Astrocyte of the cerebellum (primary cell): Measurements from ENCODE around the gene PRKD2.
A peak's percentile ranks its signal among the peaks of the same experiment; 100 is the strongest.

ENCODE experiments used
- DNase-seq: peaks from one replicate; pipeline ENCODE4 v3.0.0-alpha.2; 2011; ENCODE audit warnings: low read depth
- H3K4me3 ChIP-seq: 2 replicates; pipeline ENCODE4 v1.5.1; 2011; ENCODE audit warnings: mild to moderate bottlenecking, low read depth, low read length, moderate library complexity
- in situ Hi-C: cut with HindIII; loops from 2 replicates; pipeline ENCODE4 v1.10.0; 2017; ENCODE audit warnings: low sequenced_read_pairs
- TF ChIP-seq, protein P1 (sequence below): IDR thresholded peaks from 2 replicates; pipeline ENCODE4 v1.5.1; 2012; ENCODE audit warnings: low read length, low read depth, moderate library complexity, mild to moderate bottlenecking; ENCODE audit errors: missing control alignments

The PRKD2 gene

DNA sequence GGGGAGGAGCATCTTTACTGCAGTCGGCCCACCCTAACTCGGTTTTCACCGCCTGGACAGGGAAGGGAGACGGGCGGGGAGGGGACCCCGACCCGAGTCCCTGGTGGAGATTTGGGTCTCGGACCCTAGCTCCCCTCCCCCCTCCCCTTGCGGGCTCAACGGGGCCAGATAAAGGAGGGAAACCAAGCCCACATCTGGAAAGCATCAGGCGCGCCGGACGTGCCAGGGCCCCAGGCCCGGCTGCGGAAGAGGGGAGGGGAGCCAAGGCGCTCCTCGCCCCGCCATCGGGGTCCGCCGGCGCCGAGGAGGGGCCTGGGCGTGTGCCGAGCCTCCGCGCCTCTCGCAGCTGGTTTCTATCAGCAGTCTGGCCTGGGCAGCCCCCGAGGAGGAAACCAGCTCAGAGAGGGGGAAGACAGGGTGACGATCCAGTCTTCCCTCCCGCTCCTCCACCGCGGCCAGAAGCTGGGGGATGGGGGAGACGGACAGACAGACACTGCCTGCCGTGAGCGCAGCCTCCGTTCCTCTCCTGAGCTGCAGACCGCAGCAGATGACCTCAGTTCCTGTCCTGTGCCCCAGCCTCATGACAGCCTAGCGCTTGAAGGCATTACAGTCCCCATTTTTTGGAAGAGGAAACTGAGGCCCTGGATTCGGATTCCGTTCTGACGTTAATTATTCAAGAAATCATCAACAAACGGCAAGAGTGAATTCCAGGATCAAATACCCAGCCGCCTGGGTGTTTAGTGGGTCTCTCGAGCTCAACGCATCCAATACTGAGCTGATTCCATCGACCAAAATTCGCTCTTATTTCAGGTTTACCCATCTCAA lies 77.3 kb downstream of the PRKD2 start:
- in situ Hi-C loops = no loop called here
- H3K4me3 ChIP-seq = peak overlapping the region; percentile 45
- TF ChIP-seq, protein P1, sequence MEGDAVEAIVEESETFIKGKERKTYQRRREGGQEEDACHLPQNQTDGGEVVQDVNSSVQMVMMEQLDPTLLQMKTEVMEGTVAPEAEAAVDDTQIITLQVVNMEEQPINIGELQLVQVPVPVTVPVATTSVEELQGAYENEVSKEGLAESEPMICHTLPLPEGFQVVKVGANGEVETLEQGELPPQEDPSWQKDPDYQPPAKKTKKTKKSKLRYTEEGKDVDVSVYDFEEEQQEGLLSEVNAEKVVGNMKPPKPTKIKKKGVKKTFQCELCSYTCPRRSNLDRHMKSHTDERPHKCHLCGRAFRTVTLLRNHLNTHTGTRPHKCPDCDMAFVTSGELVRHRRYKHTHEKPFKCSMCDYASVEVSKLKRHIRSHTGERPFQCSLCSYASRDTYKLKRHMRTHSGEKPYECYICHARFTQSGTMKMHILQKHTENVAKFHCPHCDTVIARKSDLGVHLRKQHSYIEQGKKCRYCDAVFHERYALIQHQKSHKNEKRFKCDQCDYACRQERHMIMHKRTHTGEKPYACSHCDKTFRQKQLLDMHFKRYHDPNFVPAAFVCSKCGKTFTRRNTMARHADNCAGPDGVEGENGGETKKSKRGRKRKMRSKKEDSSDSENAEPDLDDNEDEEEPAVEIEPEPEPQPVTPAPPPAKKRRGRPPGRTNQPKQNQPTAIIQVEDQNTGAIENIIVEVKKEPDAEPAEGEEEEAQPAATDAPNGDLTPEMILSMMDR = no peak
- DNase-seq = no peak

DNA sequence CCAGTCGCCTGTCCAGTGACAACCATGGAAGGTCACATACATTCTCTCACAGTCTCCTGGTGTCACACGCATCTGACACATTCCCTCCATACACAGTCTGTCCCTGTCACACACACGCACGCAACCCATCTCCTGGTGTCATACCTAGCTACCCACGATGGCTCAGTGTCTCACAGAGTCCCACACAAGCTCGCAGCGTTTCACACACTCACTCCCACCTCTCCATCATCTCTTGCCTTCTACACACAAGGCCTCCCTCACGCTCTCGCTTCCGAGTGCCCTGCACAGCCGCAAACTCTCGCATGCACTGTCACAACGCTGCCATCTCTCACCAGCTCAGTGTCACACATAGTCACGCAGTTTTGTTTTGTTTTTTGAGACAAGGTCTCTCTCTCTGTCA lies 79.7 kb downstream of the PRKD2 start:
- in situ Hi-C loops = no loop called here
- no peak for DNase-seq
- H3K4me3 ChIP-seq = no peak overlapping the region
- TF ChIP-seq, protein P1 = no peak

DNA sequence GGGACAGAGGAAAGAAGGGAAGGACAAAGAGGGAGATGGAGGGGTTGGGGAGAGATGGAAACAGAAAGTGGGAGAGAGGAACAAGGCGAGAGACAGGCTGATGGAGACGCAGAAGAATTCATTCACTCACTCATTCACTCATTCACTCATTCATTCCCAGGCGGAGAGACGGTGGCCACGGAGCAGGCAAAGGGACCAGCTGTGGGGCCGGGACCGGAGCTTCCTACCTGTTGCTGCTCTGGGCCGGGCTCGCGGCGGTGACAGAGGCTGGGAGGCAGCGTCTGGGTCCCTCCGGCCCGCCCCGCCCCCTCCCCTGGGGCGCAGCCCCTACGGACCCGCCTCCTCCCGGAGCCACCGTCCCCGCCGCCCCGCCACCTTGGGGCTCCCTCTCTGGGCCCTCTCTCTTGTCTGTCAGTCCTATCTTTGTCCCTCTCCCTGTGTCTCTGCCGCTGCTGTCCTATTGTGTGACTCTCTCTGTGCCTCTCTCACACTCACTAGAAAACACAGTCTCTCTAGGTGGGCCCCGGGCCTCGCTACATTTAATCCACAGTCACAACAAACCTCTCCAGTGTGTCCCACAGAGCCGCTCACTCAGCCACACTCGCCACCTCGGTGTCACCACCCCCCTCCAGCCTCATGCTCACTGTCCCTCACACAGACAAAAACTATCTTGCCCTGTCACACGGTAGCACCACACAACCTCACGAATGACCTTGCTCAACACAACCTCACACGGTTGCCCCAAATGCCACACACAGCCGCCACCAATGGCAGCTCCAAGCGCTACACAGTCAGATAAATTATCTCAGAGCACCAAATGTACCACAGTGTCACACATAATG lies 80.8 kb downstream of the PRKD2 start, which contains the start of gene GNG8:
Gene GNG8 (minus strand): TSS at position 283 of the 842 bp plus-strand sequence. CDS start 1,520 bp downstream, outside the sequence.
- TF ChIP-seq, protein P1 = no peak
- DNase-seq = no peak
- no peak within 1 kb of the TSS for H3K4me3 ChIP-seq
- in situ Hi-C loops = no loop called here

DNA sequence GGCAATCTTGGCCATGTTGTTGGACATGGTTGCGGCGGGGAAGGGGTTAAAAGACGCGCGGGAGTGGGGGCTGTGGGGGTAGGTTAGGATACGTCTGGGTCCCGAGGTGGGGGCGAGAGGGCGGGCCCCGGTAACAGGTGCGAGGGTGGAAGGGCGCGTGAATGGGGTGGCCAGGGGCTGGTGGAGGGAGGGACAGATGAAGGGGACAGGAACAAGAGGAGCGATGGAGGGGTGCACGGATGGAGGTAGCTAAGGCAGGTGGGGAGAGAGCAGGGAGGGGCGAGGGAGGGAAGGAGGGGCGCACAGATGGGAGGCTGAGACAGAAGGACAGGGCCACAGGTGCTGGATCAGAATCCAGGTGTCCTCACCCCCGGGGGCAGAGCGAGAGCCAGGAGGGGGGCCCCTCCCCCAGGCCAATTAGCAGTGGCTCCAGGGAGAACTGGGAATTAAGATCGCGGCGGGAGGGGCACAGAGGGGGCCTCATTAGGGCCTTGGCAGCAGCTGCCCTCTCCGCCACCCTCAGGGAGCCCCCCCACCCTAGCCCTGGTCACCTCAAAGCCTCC lies 82.2 kb downstream of the PRKD2 start:
- in situ Hi-C loops = no loop called here
- TF ChIP-seq, protein P1 = no peak
- no peak for DNase-seq
- H3K4me3 ChIP-seq = peak overlapping the region; percentile 24

DNA sequence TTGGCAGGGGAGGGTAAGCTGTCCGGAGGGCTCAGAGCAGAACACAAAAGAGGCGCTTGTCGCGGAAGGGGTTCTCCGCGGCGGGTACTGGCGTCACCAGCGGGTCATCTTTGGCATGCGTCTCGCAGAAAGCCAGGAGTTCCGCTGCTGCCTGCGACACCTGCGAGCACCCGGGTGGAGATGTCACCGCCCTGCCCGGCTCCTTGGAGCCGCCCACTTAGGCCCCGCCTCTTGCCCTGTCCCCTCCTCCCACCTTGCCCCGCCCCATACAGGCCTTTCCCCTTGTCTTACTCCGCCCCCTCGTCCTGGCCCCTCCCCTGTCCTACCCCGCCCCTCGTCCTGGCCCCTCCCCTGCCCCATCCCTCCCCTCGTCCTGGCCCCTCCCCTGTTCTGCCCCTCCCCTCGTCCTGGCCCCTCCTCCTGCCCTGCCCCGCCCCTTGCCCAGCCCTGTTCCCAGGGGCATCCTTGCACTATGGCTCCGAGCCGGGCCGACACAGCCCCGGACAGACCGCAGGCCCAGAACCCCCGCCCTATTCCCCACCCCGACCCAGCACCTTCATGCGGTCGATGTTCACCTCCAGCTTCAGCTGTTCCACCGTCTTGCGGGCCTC lies 82.8 kb downstream of the PRKD2 start:
- TF ChIP-seq, protein P1 = no peak
- in situ Hi-C loops = no loop called here
- peak overlapping the region; percentile 33 for H3K4me3 ChIP-seq
- peak; percentile 47 for DNase-seq

DNA sequence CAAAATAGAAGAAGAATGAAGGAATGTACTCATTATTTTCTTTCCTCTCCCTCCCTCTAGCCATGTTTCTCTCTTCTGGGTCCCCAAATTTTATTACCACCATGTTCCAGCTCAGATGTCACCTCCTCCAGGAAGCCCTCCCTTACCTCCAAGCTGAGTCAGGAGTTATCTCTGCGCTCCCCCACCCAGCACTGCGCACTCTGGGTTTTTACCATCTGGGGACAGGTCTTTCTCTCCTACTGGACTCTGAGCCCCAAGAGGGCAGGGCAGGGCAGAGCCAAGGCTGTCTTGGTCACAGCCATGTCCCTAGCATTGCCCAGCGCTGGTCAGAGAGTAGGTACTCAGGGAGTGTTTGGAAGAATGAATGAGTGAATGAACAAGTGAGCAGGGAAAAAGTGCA lies 83.8 kb downstream of the PRKD2 start:
- TF ChIP-seq, protein P1 = no peak
- H3K4me3 ChIP-seq = no peak overlapping the region
- no peak for DNase-seq
- in situ Hi-C loops = no loop called here
